ENCODE results near the gene MYO15A.

Gene MYO15A

DNA sequence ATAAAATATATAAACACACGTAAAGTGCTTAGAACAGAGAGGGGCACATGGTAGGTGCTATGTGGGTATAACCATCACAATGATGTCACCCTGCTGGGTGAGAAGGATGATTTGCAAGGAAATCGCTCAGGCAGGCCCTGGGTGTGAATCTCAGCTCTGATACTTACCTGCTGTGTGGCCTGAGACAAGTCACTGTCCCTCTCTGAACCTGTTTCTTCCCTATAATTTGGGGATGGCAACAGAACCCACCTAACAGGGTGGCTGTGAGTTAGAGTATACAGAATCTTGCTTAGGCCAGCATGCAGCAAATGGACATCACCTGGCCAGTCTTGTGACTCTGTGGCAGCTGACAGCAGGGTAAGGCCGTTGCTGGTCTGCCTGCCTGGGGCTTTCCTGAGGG lies 38.4 kb downstream of the MYO15A start:
- no peak for DNase-seq (ENCODE audit: low read depth, low spot score)
- no peak for TF ChIP-seq CTCF (IDR thresholded peaks at IDR 0.05; ENCODE audit: low read depth, low read length)
- no peak overlapping the region for H3K4me3 ChIP-seq (ENCODE audit: low read depth, low read length)
- in situ Hi-C loops (cut with HindIII; ENCODE audit: low sequenced_read_pairs): no loop called here

DNA sequence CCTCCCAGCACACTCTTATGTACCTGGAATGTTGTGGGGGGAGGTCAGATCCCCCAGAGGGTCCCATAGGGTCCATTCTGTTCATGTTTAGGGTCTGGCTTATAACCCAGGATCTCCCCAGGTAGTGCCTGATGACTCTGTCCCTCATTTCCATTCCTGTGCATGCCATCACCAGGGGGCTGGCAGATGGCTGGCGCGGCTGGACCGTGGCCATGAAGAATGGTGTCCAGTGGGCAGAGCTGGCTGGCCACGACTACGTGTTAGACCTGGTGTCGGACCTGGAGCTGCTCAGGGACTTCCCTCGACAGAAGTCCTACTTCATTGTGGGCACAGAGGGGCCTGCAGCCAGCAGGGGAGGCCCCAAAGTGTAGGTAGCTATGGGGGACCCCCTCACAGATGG lies 40.0 kb downstream of the MYO15A start:
- no peak for TF ChIP-seq CTCF (IDR thresholded peaks at IDR 0.05; ENCODE audit: low read depth, low read length)
- no peak for DNase-seq (ENCODE audit: low read depth, low spot score)
- in situ Hi-C loops (cut with HindIII; ENCODE audit: low sequenced_read_pairs): no loop called here
- no peak overlapping the region for H3K4me3 ChIP-seq (ENCODE audit: low read depth, low read length)

DNA sequence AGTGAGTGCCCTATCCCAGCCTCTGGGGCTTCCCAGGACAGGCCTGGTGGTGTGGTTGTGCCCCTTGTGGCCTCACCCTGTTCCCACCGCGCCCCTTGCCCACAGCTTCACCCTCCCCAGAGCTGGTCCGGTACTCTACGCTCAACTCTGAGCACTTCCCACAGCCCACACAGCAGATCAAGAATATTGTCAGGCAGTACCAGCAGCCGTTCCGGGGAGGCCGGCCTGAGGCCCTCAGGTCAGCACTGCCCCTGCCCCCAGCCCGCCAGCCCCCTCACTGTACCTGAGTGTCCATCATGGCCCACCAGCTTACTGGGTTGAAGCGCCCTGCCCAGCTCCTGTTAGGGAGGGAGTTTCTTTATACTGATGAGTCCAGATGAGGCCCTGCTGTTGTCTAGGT lies 42.7 kb downstream of the MYO15A start:
- no peak for TF ChIP-seq CTCF (IDR thresholded peaks at IDR 0.05; ENCODE audit: low read depth, low read length)
- no peak overlapping the region for H3K4me3 ChIP-seq (ENCODE audit: low read depth, low read length)
- in situ Hi-C loops (cut with HindIII; ENCODE audit: low sequenced_read_pairs): no loop called here

GRCh38 chr17:18155179-18155578 lies 46.6 kb downstream of the MYO15A start:
- no peak for TF ChIP-seq CTCF (IDR thresholded peaks at IDR 0.05; ENCODE audit: low read depth, low read length)
- no peak for DNase-seq (ENCODE audit: low read depth, low spot score)
- in situ Hi-C loops (cut with HindIII; ENCODE audit: low sequenced_read_pairs): no loop called here
- H3K4me3 ChIP-seq (ENCODE audit: low read depth, low read length): no peak overlapping the region

More for the DNA sequence above, 42.7 kb downstream of the MYO15A start:
- no peak for DNase-seq (ENCODE audit: low read depth, low spot score)

GRCh38 chr17:18156171-18156975 lies 47.8 kb downstream of the MYO15A start:
- in situ Hi-C loops (cut with HindIII; ENCODE audit: low sequenced_read_pairs): no loop called here
- H3K4me3 ChIP-seq (ENCODE audit: low read depth, low read length): no peak overlapping the region
- TF ChIP-seq CTCF (IDR thresholded peaks at IDR 0.05; ENCODE audit: low read depth, low read length): no peak
- DNase-seq (ENCODE audit: low read depth, low spot score): no peak

GRCh38 chr17:18156976-18157280 lies 48.4 kb downstream of the MYO15A start:
- H3K4me3 ChIP-seq (ENCODE audit: low read depth, low read length): no peak overlapping the region
- DNase-seq (ENCODE audit: low read depth, low spot score): no peak
- in situ Hi-C loops (cut with HindIII; ENCODE audit: low sequenced_read_pairs): no loop called here
- TF ChIP-seq CTCF (IDR thresholded peaks at IDR 0.05; ENCODE audit: low read depth, low read length): no peak

Data from astrocyte of the spinal cord (primary cell).